AG09319 (cell line): Measurements from ENCODE around the gene THSD4.

ENCODE experiments used
- DNase-seq: peaks from one replicate; pipeline ENCODE4 v3.0.0-alpha.2; 2010; ENCODE audit warnings: low read depth; ENCODE audit errors: extremely low read depth
- TF ChIP-seq, protein P1 (sequence below): IDR thresholded peaks from 2 replicates; pipeline ENCODE4 v1.5.1; 2011; ENCODE audit warnings: low read depth, mild to moderate bottlenecking, inconsistent platforms, low read length, moderate library complexity

THSD4 gene

DNA sequence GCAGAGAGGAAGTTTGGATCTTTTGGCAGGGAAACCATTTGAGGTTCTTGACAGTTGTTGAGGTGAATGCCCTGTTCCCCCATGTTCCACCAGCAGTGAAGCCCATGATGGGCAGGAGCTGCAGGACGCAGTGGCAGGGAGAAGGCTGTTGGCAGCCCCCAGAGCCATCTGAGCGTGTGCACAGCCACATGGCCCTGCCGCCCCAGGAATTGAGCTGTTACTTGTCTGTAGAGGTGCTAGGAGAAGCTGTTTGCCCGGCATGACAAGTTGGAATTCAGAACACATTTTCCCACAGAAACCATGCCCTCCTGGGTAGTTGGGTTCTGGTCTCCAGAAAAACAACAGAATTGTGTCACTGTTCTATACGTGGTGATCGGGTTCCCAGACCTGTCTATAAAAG, 476.9 kb downstream of the THSD4 start:
- no peak for DNase-seq
- TF ChIP-seq, protein P1, sequence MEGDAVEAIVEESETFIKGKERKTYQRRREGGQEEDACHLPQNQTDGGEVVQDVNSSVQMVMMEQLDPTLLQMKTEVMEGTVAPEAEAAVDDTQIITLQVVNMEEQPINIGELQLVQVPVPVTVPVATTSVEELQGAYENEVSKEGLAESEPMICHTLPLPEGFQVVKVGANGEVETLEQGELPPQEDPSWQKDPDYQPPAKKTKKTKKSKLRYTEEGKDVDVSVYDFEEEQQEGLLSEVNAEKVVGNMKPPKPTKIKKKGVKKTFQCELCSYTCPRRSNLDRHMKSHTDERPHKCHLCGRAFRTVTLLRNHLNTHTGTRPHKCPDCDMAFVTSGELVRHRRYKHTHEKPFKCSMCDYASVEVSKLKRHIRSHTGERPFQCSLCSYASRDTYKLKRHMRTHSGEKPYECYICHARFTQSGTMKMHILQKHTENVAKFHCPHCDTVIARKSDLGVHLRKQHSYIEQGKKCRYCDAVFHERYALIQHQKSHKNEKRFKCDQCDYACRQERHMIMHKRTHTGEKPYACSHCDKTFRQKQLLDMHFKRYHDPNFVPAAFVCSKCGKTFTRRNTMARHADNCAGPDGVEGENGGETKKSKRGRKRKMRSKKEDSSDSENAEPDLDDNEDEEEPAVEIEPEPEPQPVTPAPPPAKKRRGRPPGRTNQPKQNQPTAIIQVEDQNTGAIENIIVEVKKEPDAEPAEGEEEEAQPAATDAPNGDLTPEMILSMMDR, result no peak

DNA sequence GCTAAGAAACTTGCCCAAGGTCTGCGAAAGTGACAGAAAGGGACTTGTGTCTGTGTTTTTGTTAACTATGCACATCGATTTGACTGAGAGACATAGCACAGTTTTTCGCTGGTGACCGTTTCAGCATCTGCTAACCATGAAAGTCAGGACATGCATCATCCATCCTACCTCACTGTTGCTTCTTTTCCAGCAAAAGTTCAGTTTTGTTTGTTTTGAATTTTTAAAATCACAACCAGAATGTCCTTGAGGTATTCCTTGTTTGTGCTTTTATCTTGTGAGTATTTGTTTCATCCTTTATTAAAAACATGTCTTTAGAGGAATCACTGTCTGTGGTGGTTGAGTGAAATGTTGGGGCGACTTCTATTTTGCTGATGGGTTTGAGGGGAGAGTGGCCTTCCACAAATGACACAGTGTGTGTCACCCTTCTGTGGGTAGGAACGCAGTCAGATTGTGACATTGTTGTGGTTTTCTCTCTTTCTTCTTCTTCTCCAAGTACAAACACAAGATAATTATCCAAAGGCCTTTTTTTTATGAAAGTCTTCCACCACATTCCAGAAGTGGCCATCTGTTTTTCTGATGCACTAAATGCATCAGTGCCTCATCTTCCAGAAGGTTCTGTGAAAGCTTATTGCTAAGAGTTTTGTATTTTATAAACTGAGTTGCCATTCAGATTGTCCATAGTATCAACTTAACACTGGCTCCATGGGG, 480.7 kb downstream of the THSD4 start:
- DNase-seq, result no peak
- TF ChIP-seq, protein P1, result no peak

DNA sequence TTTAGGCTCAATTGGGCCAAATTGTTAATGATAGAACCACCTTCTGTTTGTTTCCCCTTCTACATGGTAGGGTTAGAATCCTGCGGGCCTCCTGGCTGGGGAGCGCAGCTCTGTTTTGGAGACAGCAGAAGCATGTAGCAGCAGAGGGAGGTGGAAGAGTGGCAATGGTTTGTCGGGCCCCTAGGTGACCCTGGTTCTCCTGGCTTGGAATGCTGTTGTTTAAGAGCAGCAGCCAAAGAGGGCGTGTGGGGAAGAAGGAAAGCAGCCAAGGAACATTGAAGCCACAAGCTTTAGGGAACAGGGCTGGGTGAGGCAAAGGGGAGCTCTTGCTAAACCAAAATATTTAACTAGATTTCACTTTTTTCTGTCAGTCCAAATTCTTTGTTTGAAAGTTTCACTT, 481.4 kb downstream of the THSD4 start:
- DNase-seq, result peak; percentile 45

DNA sequence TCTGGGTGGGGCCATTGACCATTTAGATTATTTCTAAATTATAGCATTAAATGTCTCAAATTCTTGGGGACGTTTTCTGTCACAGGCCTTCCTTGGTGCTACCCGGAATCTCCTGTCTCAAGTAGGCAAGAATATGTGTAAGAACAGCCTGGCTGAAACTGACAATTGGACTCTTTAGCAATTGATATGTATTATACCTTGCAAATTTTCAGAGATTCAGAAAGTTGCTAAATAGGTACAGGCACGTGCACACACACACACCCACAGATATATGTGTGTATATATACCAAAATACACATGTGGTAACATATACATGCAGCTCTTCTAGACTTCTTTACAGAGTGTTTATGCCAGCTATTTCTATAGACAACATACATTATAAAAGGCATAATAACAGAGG, 481.9 kb downstream of the THSD4 start:
- DNase-seq, result no peak
- TF ChIP-seq, protein P1, result no peak

More for the DNA sequence above, 481.4 kb downstream of the THSD4 start:
- TF ChIP-seq, protein P1, result peak; percentile 3

DNA sequence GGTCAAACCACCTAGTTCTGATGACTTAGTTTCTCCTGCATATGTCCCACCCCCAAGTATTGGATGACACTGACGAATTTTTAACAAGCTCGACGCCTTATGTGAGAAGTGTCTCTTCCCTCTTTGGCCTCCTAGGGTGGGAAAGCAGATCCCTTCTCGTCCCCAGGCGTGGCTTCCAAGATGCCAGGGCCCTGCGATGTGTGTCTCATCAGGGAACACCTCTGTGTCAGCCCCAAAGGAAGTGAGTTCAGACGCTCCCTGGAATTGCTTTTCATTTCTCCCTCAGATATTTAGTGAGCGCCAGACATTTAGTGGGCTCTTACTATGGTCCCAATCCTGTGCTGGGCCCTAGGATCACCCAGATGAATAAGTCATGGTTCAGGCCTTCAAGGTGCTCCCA, 482.4 kb downstream of the THSD4 start:
- TF ChIP-seq, protein P1, result no peak
- DNase-seq, result no peak

DNA sequence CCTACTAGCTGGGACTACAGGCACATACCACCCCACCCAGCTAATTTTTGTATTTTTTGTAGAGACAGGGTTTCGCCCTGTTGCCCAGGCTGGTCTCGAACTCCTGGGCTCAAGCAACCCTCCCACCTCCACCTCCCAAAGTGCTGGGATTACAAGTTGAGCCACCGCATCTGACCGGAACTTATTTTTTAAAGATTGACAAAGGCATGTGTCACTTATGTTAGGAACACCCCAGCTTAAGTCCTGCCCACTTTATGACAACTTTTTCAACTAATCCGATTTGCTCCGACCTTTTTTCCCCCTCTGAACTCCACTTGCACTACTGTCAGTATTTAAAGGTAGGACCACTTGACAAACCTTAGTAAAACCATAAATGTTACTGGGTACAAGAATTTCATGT, 483.5 kb downstream of the THSD4 start:
- TF ChIP-seq, protein P1, result no peak
- DNase-seq, result no peak

DNA sequence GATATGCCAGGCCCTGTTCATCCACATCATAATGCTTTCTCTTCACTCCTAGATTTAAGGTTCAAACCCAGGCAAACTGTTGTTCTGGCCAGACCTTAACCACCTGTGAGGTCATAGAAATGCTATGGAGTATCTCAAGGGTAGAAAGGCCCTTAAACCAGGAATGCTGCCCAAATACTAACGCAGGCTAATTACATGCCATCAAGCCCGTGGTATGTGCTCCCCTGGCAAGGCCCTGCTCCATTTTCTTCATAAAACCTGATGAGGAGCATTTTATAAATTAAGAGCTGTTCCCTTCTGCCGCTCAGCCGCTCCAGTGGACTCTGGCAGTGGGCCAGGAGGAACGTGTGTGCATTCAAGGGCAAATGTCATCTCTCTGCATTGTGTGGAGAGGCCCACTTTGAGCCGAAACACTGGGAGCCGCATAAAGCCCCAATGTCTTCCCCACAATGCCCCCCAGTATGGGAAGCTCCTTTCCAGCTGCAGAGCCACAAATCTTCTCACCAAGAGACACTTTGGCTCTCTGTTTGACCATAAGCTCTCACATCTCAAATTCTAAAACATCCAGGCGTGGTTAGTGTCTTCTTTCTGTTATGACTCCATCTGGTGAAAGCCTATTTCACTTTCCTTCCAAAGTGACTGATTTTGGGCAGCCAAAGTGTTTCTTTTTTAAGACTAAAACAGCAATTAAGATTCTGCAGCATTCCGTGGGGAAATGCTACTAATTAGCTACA, 484.3 kb downstream of the THSD4 start:
- DNase-seq, result no peak
- TF ChIP-seq, protein P1, result no peak
